Fibroblast of skin of scalp (primary cell): ENCODE results near the gene TESK2.
"Not testable (repeated sequence)": the region's sequence is repeated elsewhere in the genome, so short reads cannot be mapped to it uniquely, and the experiment has no call there.

Experiments used
- DNase-seq: peaks from one replicate; pipeline ENCODE4 v3.0.0-alpha.2; 2013

Gene TESK2

GRCh38 chr1:45508295-45509151 lies 17.6 kb upstream of the TESK2 start:
- no peak for DNase-seq

GRCh38 chr1:45507893-45508292 lies 16.9 kb upstream of the TESK2 start:
- DNase-seq: no peak

- DNase-seq: no peak
These were observed 16.2 kb upstream of the TESK2 start for GRCh38 chr1:45507195-45507594.

- DNase-seq: no peak
These were observed 12.7 kb upstream of the TESK2 start for GRCh38 chr1:45503462-45504360.

GRCh38 chr1:45501505-45501859 lies 10.5 kb upstream of the TESK2 start:
- no peak for DNase-seq

- no peak for DNase-seq
These were observed 8.4 kb upstream of the TESK2 start for GRCh38 chr1:45499415-45499769.

- DNase-seq: no peak
These were observed 7.3 kb upstream of the TESK2 start for GRCh38 chr1:45498279-45498678.

GRCh38 chr1:45493116-45493697 lies 2.2 kb upstream of the TESK2 start:
- DNase-seq: peak; percentile 52

GRCh38 chr1:45492691-45493090 lies 1.7 kb upstream of the TESK2 start:
- no peak for DNase-seq

GRCh38 chr1:45491487-45492260 lies 711 bp upstream of the TESK2 start:
- no peak for DNase-seq

GRCh38 chr1:45490121-45490625 lies 790 bp downstream of the TESK2 start:
- peak; percentile 5 for DNase-seq

- DNase-seq: not testable (repeated sequence)
These were observed 1.6 kb downstream of the TESK2 start for GRCh38 chr1:45489379-45489778.

- DNase-seq: no peak
These were observed 2.1 kb downstream of the TESK2 start for GRCh38 chr1:45488666-45489377.

- no peak for DNase-seq
These were observed 5.0 kb downstream of the TESK2 start for GRCh38 chr1:45485949-45486348.

GRCh38 chr1:45479039-45479748 lies 11.8 kb downstream of the TESK2 start:
- no peak for DNase-seq

- DNase-seq: no peak
These were observed 12.7 kb downstream of the TESK2 start for GRCh38 chr1:45478121-45478814.

GRCh38 chr1:45477646-45478045 lies 13.3 kb downstream of the TESK2 start:
- DNase-seq: no peak

GRCh38 chr1:45474194-45474593 lies 16.8 kb downstream of the TESK2 start:
- not testable (repeated sequence) for DNase-seq

- DNase-seq: no peak
These were observed 17.7 kb downstream of the TESK2 start for GRCh38 chr1:45473302-45473701.

GRCh38 chr1:45470306-45470798 lies 20.6 kb downstream of the TESK2 start:
- DNase-seq: no peak
